HCT116 (cell line): Measurements from ENCODE around the gene ACE. TPM values are rescaled to one million over a fixed set of nuclear protein-coding genes. Genes with fewer than 3 reads are reported as not detected.

Experiments
- ATAC-seq: fragments of 200-7000 bp; cut with Tn5 transposase; 2 replicates; pipeline ENCODE4 v1.9.1; 2020; ENCODE audit warnings: mild to moderate bottlenecking, moderate library complexity
- BruUV-seq: library from RNA; stranded (reverse); fragments of 400-500 nt; replicated peaks from 2 replicates; lab custom pipeline; 2021; lab: Mats Ljungman, UMichigan
- CTCF ChIA-PET: fragments of 300-600 bp; sonication (Branson Sonifier 250); formaldehyde crosslinking; loops from one replicate; lab custom pipeline; 2021; ENCODE audit warnings: antibody characterized with exemption; lab: Charles Lee
- POLR2A ChIA-PET: fragments of 300-600, 350-600 bp; sonication (Branson Sonifier 250); formaldehyde crosslinking; loops from one replicate; lab custom pipeline; 2021; ENCODE audit warnings: antibody characterized with exemption; lab: Charles Lee
- RAD21 ChIA-PET, 2 experiments: fragments of 300-600 bp; sonication (Branson Sonifier 250); formaldehyde crosslinking; loops; one replicate each; lab custom pipeline; 2023; ENCODE audit warnings: low total read pairs in 2 of 2; ENCODE audit not compliant: uncharacterized antibody in 2 of 2, unreplicated experiment in 2 of 2, low non-redundant PET in 1 of 2; lab: Charles Lee
- DNase-seq: peaks from one replicate; pipeline ENCODE4 v3.0.0-alpha.2; 2010; ENCODE audit warnings: low read depth, low spot score
- H2AFZ ChIP-seq: fragments of 200-600 bp; shearing (Covaris generic), sonication (generic); 2 replicates; pipeline ENCODE4 v1.6.1; 2017; ENCODE audit warnings: low read depth, mixed run types, mixed read lengths, antibody characterized with exemption, low read length; ENCODE audit not compliant: poor library complexity, severe bottlenecking
- H3K27ac ChIP-seq: 2 replicates; pipeline ENCODE4 v1.5.1; 2012; ENCODE audit warnings: low read depth, low read length
- H3K27me3 ChIP-seq: fragments of 200-600 bp; sonication (generic); 2 replicates; pipeline ENCODE4 v1.6.1; 2016; ENCODE audit warnings: mixed run types, low read length, mixed read lengths; ENCODE audit not compliant: insufficient read depth
- H3K36me3 ChIP-seq, 2 experiments: fragments of 200-500 bp in 1 of 2; fragments of 200-600 bp in 1 of 2; sonication (Bioruptor generic) in 1 of 2; sonication (generic) in 1 of 2; 2 replicates each; pipeline versions ENCODE4 v1.5.1 to v1.6.1; 2014 to 2016; ENCODE audit warnings: low read length in 2 of 2, inconsistent platforms in 1 of 2, mixed read lengths in 1 of 2, mixed run types in 1 of 2; ENCODE audit not compliant: insufficient read depth in 2 of 2, control insufficient read depth in 1 of 2
- H3K4me1 ChIP-seq, 2 experiments: fragments of 200-600 bp in 1 of 2; sonication (generic) in 1 of 2; 2 replicates each; pipeline versions ENCODE4 v1.5.1 to v1.6.1; 2012 to 2017; ENCODE audit warnings: low read length in 2 of 2, inconsistent platforms in 1 of 2, mild to moderate bottlenecking in 1 of 2, mixed read lengths in 1 of 2, mixed run types in 1 of 2, moderate library complexity in 1 of 2; ENCODE audit not compliant: insufficient read depth in 2 of 2, control insufficient read depth in 1 of 2
- H3K4me2 ChIP-seq: fragments of 200-600 bp; sonication (generic); 2 replicates; pipeline ENCODE4 v1.6.1; 2017; ENCODE audit warnings: mixed run types, low read length, mixed read lengths
- H3K4me3 ChIP-seq, 2 experiments: fragments of 200-600 bp in 1 of 2; sonication (generic) in 1 of 2; replicated peaks in 1 of 2; 2 replicates each; pipeline ENCODE4 v1.5.1; 2011 to 2016; ENCODE audit warnings: low read length in 2 of 2, control low read depth in 1 of 2, low read depth in 1 of 2, mild to moderate bottlenecking in 1 of 2, mixed read lengths in 1 of 2, mixed run types in 1 of 2
- H3K79me2 ChIP-seq: fragments of 200-600 bp; sonication (generic); 2 replicates; pipeline ENCODE4 v1.6.1; 2017; ENCODE audit warnings: mild to moderate bottlenecking, mixed run types, low read length, moderate library complexity, mixed read lengths; ENCODE audit not compliant: insufficient read depth
- H3K9ac ChIP-seq: fragments of 200-600 bp; sonication (generic); 2 replicates; pipeline ENCODE4 v1.6.1; 2016; ENCODE audit warnings: low read length, mixed read lengths
- H3K9me2 ChIP-seq: fragments of 200-600 bp; sonication (generic), shearing (Covaris generic); 2 replicates; pipeline ENCODE4 v1.6.1; 2017; ENCODE audit warnings: mixed run types, mild to moderate bottlenecking, moderate library complexity; ENCODE audit not compliant: insufficient read depth
- H3K9me3 ChIP-seq, 2 experiments: fragments of 200-500 bp in 1 of 2; fragments of 200-600 bp in 1 of 2; sonication (Bioruptor generic) in 1 of 2; sonication (generic) in 1 of 2; 2 replicates each; pipeline ENCODE4 v1.6.1; 2014 to 2017; ENCODE audit warnings: low read length in 2 of 2, mixed read lengths in 2 of 2, inconsistent platforms in 1 of 2, low read depth in 1 of 2, mild to moderate bottlenecking in 1 of 2, mixed run types in 1 of 2, moderate library complexity in 1 of 2; ENCODE audit not compliant: control insufficient read depth in 1 of 2, insufficient read depth in 1 of 2
- H4K20me1 ChIP-seq: fragments of 200-600 bp; sonication (generic), shearing (Covaris generic); 2 replicates; pipeline ENCODE4 v1.6.1; 2017; ENCODE audit warnings: mixed run types, mild to moderate bottlenecking, moderate library complexity; ENCODE audit not compliant: insufficient read depth
- CEBPB ChIP-seq: IDR thresholded peaks from 2 replicates; pipeline ENCODE4 v1.6.1; 2012; ENCODE audit warnings: low read depth
- CTCF ChIP-seq, 3 experiments: fragments of 200-600 bp in 1 of 3; sonication (generic) in 1 of 3; IDR thresholded peaks in 2 of 3; conservative IDR thresholded peaks in 1 of 3; 2 replicates each; pipeline ENCODE4 v1.5.1; 2012 to 2017; ENCODE audit warnings: low read depth in 2 of 3, low read length in 2 of 3, antibody characterized with exemption in 1 of 3, borderline replicate concordance in 1 of 3, control low read depth in 1 of 3, mild to moderate bottlenecking in 1 of 3, mixed read lengths in 1 of 3, mixed run types in 1 of 3, moderate library complexity in 1 of 3; ENCODE audit not compliant: insufficient read depth in 1 of 3
- POLR2A ChIP-seq: IDR thresholded peaks from 2 replicates; pipeline ENCODE4 v1.7.0; 2011; ENCODE audit warnings: borderline replicate concordance; ENCODE audit not compliant: insufficient read depth, insufficient read length; ENCODE audit errors: extremely low read depth
- POLR2AphosphoS5 ChIP-seq: IDR thresholded peaks from 2 replicates; pipeline ENCODE4 v1.6.1; 2011; ENCODE audit warnings: mild to moderate bottlenecking, low read depth, low read length, moderate library complexity
- SRF ChIP-seq: IDR thresholded peaks from 2 replicates; pipeline ENCODE4 v1.6.1; 2012; ENCODE audit warnings: low read depth
- intact Hi-C: fragments of 100-400 bp; cut with micrococcal nuclease; formaldehyde crosslinking; loops from 2 replicates; pipeline ENCODE4 v1.10.0; 2022
- total RNA-seq: library from RNA; stranded (reverse); gene quantifications from one replicate; pipeline ENCODE4 v1.2.1, GENCODE V29; 2021; ENCODE audit not compliant: unreplicated experiment
- TF ChIP-seq, protein P1 (sequence below): IDR thresholded peaks from 2 replicates; pipeline ENCODE4 v1.6.1; 2012

The ACE gene
- total RNA-seq, 1 experiment from 2014 or later: 7.7 TPM

GRCh38 chr17:63497708-63498483 is 21.0 kb downstream of the ACE start:
- no peaks in the 10 kb centered on the region for H3K9me2 ChIP-seq
- ATAC-seq (peak; percentile 93), DNase-seq (peak; percentile 24)
- BruUV-seq: no TSS peak
- H3K4me2 ChIP-seq: no peak overlapping the region
- H3K36me3 ChIP-seq: no peaks in the 10 kb centered on the region
- H3K4me3 ChIP-seq: no peak overlapping the region
- no peak overlapping the region for H3K9ac ChIP-seq
- no peaks in the 10 kb centered on the region for H3K79me2 ChIP-seq
- H3K4me1 ChIP-seq: no peaks in the 10 kb centered on the region
- no peaks in the 10 kb centered on the region for H4K20me1 ChIP-seq
- no peaks in the 10 kb centered on the region for H3K9me3 ChIP-seq
- POLR2A ChIA-PET: no interaction called here
- RAD21 ChIA-PET: no interaction called here
- H2AFZ ChIP-seq: no peak overlapping the region
- H3K27me3 ChIP-seq: peaks cover 14% of the 10 kb centered on the region
- H3K27ac ChIP-seq: no peak overlapping the region
- intact Hi-C loops: no loop called here
- CTCF ChIA-PET: interaction anchor here (2.2 kb wide), 1 partner anchor 19 kb away, joined by 8 read pairs; no protein-coding TSS in a partner anchor
- TF ChIP-seq SRF (no peak), CTCF (IDR thresholded peaks at IDR 0.05 in 2 of 3, conservative IDR thresholded peaks at IDR 0.05 in 1 of 3; ENCODE audit: borderline replicate concordance in 1 of 3, insufficient read depth in 1 of 3, low read depth in 2 of 3, low read length in 2 of 3) (peak in 2 of 3 experiments; percentile 58 to 62; a peak in 4 of 6 replicates)

DNA sequence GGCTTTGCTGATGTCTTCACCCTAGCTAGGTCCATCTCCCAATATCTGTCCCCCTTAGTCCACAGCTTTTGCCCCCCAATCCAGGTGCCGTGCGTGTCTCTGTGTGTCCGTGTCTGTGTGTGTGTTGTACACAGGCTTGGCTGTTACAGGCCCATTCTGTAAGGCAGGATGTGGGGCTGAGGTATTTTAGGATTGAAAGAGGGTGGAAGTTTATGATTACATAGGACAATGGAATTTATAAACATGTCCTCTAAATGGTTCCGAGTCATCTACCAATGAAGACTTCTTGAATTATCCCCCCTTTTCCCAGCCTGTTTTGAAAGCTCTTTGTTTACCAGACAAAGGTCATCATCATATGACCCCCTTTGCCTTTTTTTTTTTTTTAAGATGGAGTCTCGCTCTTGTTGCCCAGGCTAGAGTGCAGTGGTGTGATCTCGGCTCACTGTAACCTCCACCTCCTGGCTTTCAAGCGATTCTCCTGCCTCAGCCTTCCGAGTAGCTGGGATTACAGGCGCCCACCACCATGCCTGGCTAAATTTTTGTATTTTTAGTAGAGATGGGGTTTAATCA is 21.9 kb downstream of the ACE start:
- Histone ChIP-seq H3K27ac (no peak overlapping the region), H3K9me3 (no peaks in the 10 kb centered on the region), H3K9me2 (no peaks in the 10 kb centered on the region), H3K4me1 (no peaks in the 10 kb centered on the region), H3K4me3 (no peak overlapping the region), H3K9ac (no peak overlapping the region), H3K36me3 (no peaks in the 10 kb centered on the region), H4K20me1 (no peaks in the 10 kb centered on the region), H2AFZ (no peak overlapping the region), H3K79me2 (no peaks in the 10 kb centered on the region), H3K27me3 (peaks cover 22% of the 10 kb centered on the region), H3K4me2 (no peak overlapping the region)
- POLR2A ChIA-PET: no interaction called here
- RAD21 ChIA-PET: no interaction called here
- no TSS peak for BruUV-seq
- intact Hi-C loops: no loop called here
- DNase-seq (no peak), ATAC-seq (no peak)
- no peak for TF ChIP-seq POLR2A
- TF ChIP-seq CEBPB: no peak
- TF ChIP-seq, protein P1, sequence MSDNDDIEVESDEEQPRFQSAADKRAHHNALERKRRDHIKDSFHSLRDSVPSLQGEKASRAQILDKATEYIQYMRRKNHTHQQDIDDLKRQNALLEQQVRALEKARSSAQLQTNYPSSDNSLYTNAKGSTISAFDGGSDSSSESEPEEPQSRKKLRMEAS: no peak
- no peak for TF ChIP-seq POLR2AphosphoS5
- CTCF ChIA-PET: no interaction called here
